HCT116 (cell line): ENCODE results near the gene NUP188.

Experiments used
- EGR1 ChIP-seq: IDR thresholded peaks from 2 replicates; pipeline ENCODE4 v1.6.1; 2012; ENCODE audit warnings: low read depth
- FOSL1 ChIP-seq: IDR thresholded peaks from 2 replicates; pipeline ENCODE4 v1.6.1; 2012; ENCODE audit warnings: low read depth
- POLR2AphosphoS5 ChIP-seq: IDR thresholded peaks from 2 replicates; pipeline ENCODE4 v1.6.1; 2011; ENCODE audit warnings: mild to moderate bottlenecking, low read depth, low read length, moderate library complexity
- RAD21 ChIP-seq: IDR thresholded peaks from 2 replicates; pipeline ENCODE4 v1.6.1; 2012; ENCODE audit warnings: low read depth, mild to moderate bottlenecking
- TF ChIP-seq, protein P1 (sequence below), 3 experiments: fragments of 200-600 bp in 1 of 3; sonication (generic) in 1 of 3; IDR thresholded peaks in 2 of 3; conservative IDR thresholded peaks in 1 of 3; 2 replicates each; pipeline ENCODE4 v1.5.1; 2012 to 2017; ENCODE audit warnings: low read depth in 2 of 3, low read length in 2 of 3, antibody characterized with exemption in 1 of 3, borderline replicate concordance in 1 of 3, control low read depth in 1 of 3, mild to moderate bottlenecking in 1 of 3, mixed read lengths in 1 of 3, mixed run types in 1 of 3, moderate library complexity in 1 of 3; ENCODE audit not compliant: insufficient read depth in 1 of 3

GRCh38 chr9:129038109-129038852 lies 90.8 kb downstream of the NUP188 start:
- TF ChIP-seq, protein P1, sequence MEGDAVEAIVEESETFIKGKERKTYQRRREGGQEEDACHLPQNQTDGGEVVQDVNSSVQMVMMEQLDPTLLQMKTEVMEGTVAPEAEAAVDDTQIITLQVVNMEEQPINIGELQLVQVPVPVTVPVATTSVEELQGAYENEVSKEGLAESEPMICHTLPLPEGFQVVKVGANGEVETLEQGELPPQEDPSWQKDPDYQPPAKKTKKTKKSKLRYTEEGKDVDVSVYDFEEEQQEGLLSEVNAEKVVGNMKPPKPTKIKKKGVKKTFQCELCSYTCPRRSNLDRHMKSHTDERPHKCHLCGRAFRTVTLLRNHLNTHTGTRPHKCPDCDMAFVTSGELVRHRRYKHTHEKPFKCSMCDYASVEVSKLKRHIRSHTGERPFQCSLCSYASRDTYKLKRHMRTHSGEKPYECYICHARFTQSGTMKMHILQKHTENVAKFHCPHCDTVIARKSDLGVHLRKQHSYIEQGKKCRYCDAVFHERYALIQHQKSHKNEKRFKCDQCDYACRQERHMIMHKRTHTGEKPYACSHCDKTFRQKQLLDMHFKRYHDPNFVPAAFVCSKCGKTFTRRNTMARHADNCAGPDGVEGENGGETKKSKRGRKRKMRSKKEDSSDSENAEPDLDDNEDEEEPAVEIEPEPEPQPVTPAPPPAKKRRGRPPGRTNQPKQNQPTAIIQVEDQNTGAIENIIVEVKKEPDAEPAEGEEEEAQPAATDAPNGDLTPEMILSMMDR (IDR thresholded peaks at IDR 0.05 in 2 of 3, conservative IDR thresholded peaks at IDR 0.05 in 1 of 3; ENCODE audit: borderline replicate concordance in 1 of 3, insufficient read depth in 1 of 3, low read depth in 2 of 3, low read length in 2 of 3): no peak
- TF ChIP-seq POLR2AphosphoS5 (no peak), RAD21 (no peak), FOSL1 (no peak), EGR1 (no peak)
